Measurements from ENCODE around the gene MYDGF.

Gene MYDGF

GRCh38 chr19:4707956-4708650 lies 38.0 kb upstream of the MYDGF start:
- TF ChIP-seq CTCF (IDR thresholded peaks at IDR 0.05; ENCODE audit: insufficient read depth, low read depth, low read length, missing control alignments), result no peak
- no peak overlapping the region for H3K4me3 ChIP-seq (ENCODE audit: low read depth, low read length)
- DNase-seq (ENCODE audit: low read depth), result no peak

GRCh38 chr19:4707322-4707721 lies 37.2 kb upstream of the MYDGF start:
- no peak for DNase-seq (ENCODE audit: low read depth)
- H3K4me3 ChIP-seq (ENCODE audit: low read depth, low read length), result no peak overlapping the region
- no peak for TF ChIP-seq CTCF (IDR thresholded peaks at IDR 0.05; ENCODE audit: insufficient read depth, low read depth, low read length, missing control alignments)

- no peak overlapping the region for H3K4me3 ChIP-seq (ENCODE audit: low read depth, low read length)
- TF ChIP-seq CTCF (IDR thresholded peaks at IDR 0.05; ENCODE audit: insufficient read depth, low read depth, low read length, missing control alignments), result no peak
- DNase-seq (ENCODE audit: low read depth), result no peak
These were observed 35.4 kb upstream of the MYDGF start for GRCh38 chr19:4705413-4706131.

- TF ChIP-seq CTCF (IDR thresholded peaks at IDR 0.05; ENCODE audit: insufficient read depth, low read depth, low read length, missing control alignments), result no peak
- H3K4me3 ChIP-seq (ENCODE audit: low read depth, low read length), result no peak overlapping the region
- DNase-seq (ENCODE audit: low read depth), result no peak
These were observed 34.2 kb upstream of the MYDGF start for GRCh38 chr19:4704317-4704673.

- H3K4me3 ChIP-seq (ENCODE audit: low read depth, low read length), result no peak overlapping the region
- no peak for TF ChIP-seq CTCF (IDR thresholded peaks at IDR 0.05; ENCODE audit: insufficient read depth, low read depth, low read length, missing control alignments)
- no peak for DNase-seq (ENCODE audit: low read depth)
These were observed 33.7 kb upstream of the MYDGF start for GRCh38 chr19:4703671-4704316.

- TF ChIP-seq CTCF (IDR thresholded peaks at IDR 0.05; ENCODE audit: insufficient read depth, low read depth, low read length, missing control alignments), result no peak
- no peak overlapping the region for H3K4me3 ChIP-seq (ENCODE audit: low read depth, low read length)
- DNase-seq (ENCODE audit: low read depth), result no peak
These were observed 32.6 kb upstream of the MYDGF start for GRCh38 chr19:4702764-4703163.

Measured in GM12865 (cell line).